Keratinocyte (primary cell): Measurements from ENCODE around the gene CSTF2T. TPM values are rescaled to one million over a fixed set of nuclear protein-coding genes. Genes with fewer than 3 reads are reported as not detected.

Experiments
- DNase-seq: peaks from one replicate; pipeline ENCODE4 v3.0.0-alpha.2; 2011; ENCODE audit warnings: low read depth, missing footprints, low spot score
- FAIRE-seq: peaks from 2 replicates; lab custom pipeline; 2011; peaks lifted over from hg19 to GRCh38; lab: Jason Lieb, UNC
- H2AFZ ChIP-seq: 2 replicates; pipeline ENCODE4 v1.6.0; 2012; ENCODE audit warnings: low read length, control low read depth, inconsistent platforms; ENCODE audit not compliant: control insufficient read depth
- H3K27ac ChIP-seq: 2 replicates; pipeline ENCODE4 v1.5.1; 2011; ENCODE audit warnings: low read length; ENCODE audit not compliant: control insufficient read depth, insufficient read depth
- H3K27me3 ChIP-seq: 3 replicates; pipeline ENCODE4 v1.6.0; 2011; ENCODE audit warnings: low read length; ENCODE audit not compliant: control insufficient read depth, insufficient read depth; ENCODE audit errors: extremely low read depth
- H3K36me3 ChIP-seq, 2 experiments: 2 replicates in 1 of 2; 3 replicates in 1 of 2; pipeline ENCODE4 v1.5.1; 2011; ENCODE audit warnings: low read length in 2 of 2, mild to moderate bottlenecking in 1 of 2; ENCODE audit not compliant: control insufficient read depth in 2 of 2, insufficient read depth in 2 of 2; ENCODE audit errors: extremely low read depth in 1 of 2
- H3K4me1 ChIP-seq: 3 replicates; pipeline ENCODE4 v1.5.1; 2011; ENCODE audit warnings: low read length; ENCODE audit not compliant: control insufficient read depth, insufficient read depth; ENCODE audit errors: extremely low read depth
- H3K4me2 ChIP-seq: 3 replicates; pipeline ENCODE4 v1.6.0; 2011; ENCODE audit warnings: low read depth, low read length; ENCODE audit not compliant: control insufficient read depth, insufficient read depth; ENCODE audit errors: extremely low read depth
- H3K4me3 ChIP-seq, 3 experiments: fragments of 200-600 bp in 1 of 3; sonication (generic) in 1 of 3; 2 replicates in 2 of 3; 3 replicates in 1 of 3; pipeline ENCODE4 v1.5.1; 2011 to 2016; ENCODE audit warnings: low read length in 3 of 3, mild to moderate bottlenecking in 3 of 3, control low read depth in 2 of 3, inconsistent platforms in 1 of 3, low read depth in 1 of 3, mixed read lengths in 1 of 3, mixed run types in 1 of 3, moderate library complexity in 1 of 3; ENCODE audit not compliant: control insufficient read depth in 2 of 3, insufficient read depth in 2 of 3; ENCODE audit errors: extremely low read depth in 1 of 3
- H3K79me2 ChIP-seq: 2 replicates; pipeline ENCODE4 v1.6.0; 2012; ENCODE audit warnings: low read length; ENCODE audit not compliant: control insufficient read depth, insufficient read depth
- H3K9ac ChIP-seq: 3 replicates; pipeline ENCODE4 v1.6.0; 2011; ENCODE audit warnings: low read length; ENCODE audit not compliant: control insufficient read depth, insufficient read depth; ENCODE audit errors: extremely low read depth
- H3K9me1 ChIP-seq: 3 replicates; pipeline ENCODE4 v1.6.0; 2011; ENCODE audit warnings: low read length; ENCODE audit not compliant: control insufficient read depth, insufficient read depth; ENCODE audit errors: extremely low read depth
- H3K9me3 ChIP-seq: 2 replicates; pipeline ENCODE4 v1.5.1; 2012; ENCODE audit warnings: low read depth, low read length; ENCODE audit not compliant: control insufficient read depth
- H4K20me1 ChIP-seq: 3 replicates; pipeline ENCODE4 v1.6.0; 2011; ENCODE audit warnings: low read length; ENCODE audit not compliant: control insufficient read depth, insufficient read depth; ENCODE audit errors: extremely low read depth
- EZH2 ChIP-seq: IDR thresholded peaks from one replicate; pipeline ENCODE4 v1.6.1; 2012; ENCODE audit warnings: inconsistent platforms, mild to moderate bottlenecking, low read length, moderate library complexity
- dilution Hi-C: fragments of 300-500 bp; cut with MboI; formaldehyde crosslinking; loops from one replicate; pipeline ENCODE4 v1.7.0; 2020; ENCODE audit warnings: low sequenced_read_pairs; ENCODE audit not compliant: extremely low pct_ligation_motif_present
- polyA plus RNA-seq, 5 experiments: library from polyadenylated mRNA; depleted of rRNA in 3 of 5; stranded (reverse) in 3 of 5; stranded (forward) in 1 of 5; unstranded in 1 of 5; fragments of >200 nt; gene quantifications; 1 replicate in 1 of 5; 2 replicates in 3 of 5; 3 replicates in 1 of 5; pipeline versions ENCODE4 v1.2.1 to v1.2.3, GENCODE V29; 2011 to 2012; ENCODE audit warnings: missing spikeins in 2 of 5, low read depth in 1 of 5, low replicate concordance in 1 of 5
- TF ChIP-seq, protein P1 (sequence below), 3 experiments: IDR thresholded peaks in 1 of 3; conservative IDR thresholded peaks in 1 of 3; optimal IDR thresholded peaks in 1 of 3; 2 replicates in 2 of 3; 3 replicates in 1 of 3; pipeline versions ENCODE3 to v1.5.1; 2011; ENCODE audit warnings: low read length in 3 of 3, mild to moderate bottlenecking in 3 of 3, moderate library complexity in 2 of 3, control low read depth in 1 of 3, inconsistent platforms in 1 of 3; ENCODE audit not compliant: insufficient read depth in 2 of 3; ENCODE audit errors: extremely low read depth in 1 of 3

Gene CSTF2T
- polyA plus RNA-seq, 1 donor (not counting 4 experiments of a cell fraction or from before 2014, with no cell fraction given), result 10.8 TPM

DNA sequence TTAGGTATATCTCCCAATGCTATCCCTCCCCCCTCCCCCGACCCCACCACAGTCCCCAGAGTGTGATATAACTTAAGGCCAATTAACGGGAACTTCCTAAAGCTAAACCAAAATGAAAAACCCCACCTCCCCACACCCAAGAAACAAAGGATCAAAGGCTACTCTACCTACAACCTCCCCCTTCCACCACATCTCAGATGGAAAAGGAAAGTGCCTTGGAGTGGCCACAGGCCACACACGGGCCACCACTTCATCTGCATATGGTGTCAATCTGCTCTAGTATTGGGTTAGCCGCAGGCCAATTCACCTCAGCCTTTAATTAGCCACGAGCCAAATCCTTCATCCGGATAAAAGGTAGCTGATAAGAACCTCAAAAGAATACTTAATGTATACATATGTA, 19.6 kb downstream of the CSTF2T start:
- Histone ChIP-seq H3K4me1 (no peaks in the 10 kb centered on the region), H4K20me1 (no peaks in the 10 kb centered on the region), H3K9me3 (no peaks in the 10 kb centered on the region), H3K9ac (no peak overlapping the region), H3K9me1 (no peaks in the 10 kb centered on the region), H2AFZ (no peak overlapping the region), H3K27ac (no peak overlapping the region), H3K36me3 (no peaks in the 10 kb centered on the region), H3K4me2 (no peak overlapping the region), H3K79me2 (no peaks in the 10 kb centered on the region), H3K27me3 (no peaks in the 10 kb centered on the region), H3K4me3 (no peak overlapping the region)
- dilution Hi-C loops, result no loop called here
- DNase-seq (no peak), FAIRE-seq (no peak)
- no peak for TF ChIP-seq EZH2
- TF ChIP-seq, protein P1, sequence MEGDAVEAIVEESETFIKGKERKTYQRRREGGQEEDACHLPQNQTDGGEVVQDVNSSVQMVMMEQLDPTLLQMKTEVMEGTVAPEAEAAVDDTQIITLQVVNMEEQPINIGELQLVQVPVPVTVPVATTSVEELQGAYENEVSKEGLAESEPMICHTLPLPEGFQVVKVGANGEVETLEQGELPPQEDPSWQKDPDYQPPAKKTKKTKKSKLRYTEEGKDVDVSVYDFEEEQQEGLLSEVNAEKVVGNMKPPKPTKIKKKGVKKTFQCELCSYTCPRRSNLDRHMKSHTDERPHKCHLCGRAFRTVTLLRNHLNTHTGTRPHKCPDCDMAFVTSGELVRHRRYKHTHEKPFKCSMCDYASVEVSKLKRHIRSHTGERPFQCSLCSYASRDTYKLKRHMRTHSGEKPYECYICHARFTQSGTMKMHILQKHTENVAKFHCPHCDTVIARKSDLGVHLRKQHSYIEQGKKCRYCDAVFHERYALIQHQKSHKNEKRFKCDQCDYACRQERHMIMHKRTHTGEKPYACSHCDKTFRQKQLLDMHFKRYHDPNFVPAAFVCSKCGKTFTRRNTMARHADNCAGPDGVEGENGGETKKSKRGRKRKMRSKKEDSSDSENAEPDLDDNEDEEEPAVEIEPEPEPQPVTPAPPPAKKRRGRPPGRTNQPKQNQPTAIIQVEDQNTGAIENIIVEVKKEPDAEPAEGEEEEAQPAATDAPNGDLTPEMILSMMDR (optimal IDR thresholded peaks at IDR 0.05 in 1 of 3, IDR thresholded peaks at IDR 0.05 in 1 of 3, conservative IDR thresholded peaks at IDR 0.05 in 1 of 3; ENCODE audit: extremely low read depth in 1 of 3, insufficient read depth in 2 of 3, low read length in 3 of 3), result no peak

DNA sequence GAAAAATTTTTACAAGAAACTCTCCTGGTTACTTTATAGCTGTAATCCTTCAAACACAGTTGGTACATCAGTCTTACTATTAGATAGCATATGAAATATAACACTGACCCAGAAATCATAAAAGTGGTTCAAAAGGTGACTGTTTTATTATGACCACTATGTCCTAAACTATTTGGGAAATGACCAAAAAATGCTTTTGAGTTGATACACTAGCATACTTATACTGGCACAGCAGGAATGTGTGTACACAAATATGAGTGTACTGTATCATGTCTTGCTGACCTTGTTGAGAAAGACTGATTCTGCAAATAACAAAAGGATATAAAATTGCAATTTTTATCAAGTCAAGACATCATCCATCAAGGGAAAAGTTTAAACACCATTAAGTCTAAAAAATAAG, 24.3 kb downstream of the CSTF2T start:
- Histone ChIP-seq H3K27ac (no peak overlapping the region), H3K9me1 (no peaks in the 10 kb centered on the region), H4K20me1 (no peaks in the 10 kb centered on the region), H3K9me3 (no peaks in the 10 kb centered on the region), H3K27me3 (no peaks in the 10 kb centered on the region), H3K4me3 (no peak overlapping the region), H2AFZ (no peak overlapping the region), H3K4me2 (no peak overlapping the region), H3K4me1 (no peaks in the 10 kb centered on the region), H3K79me2 (no peaks in the 10 kb centered on the region), H3K36me3 (no peaks in the 10 kb centered on the region), H3K9ac (no peak overlapping the region)
- TF ChIP-seq, protein P1 (optimal IDR thresholded peaks at IDR 0.05 in 1 of 3, IDR thresholded peaks at IDR 0.05 in 1 of 3, conservative IDR thresholded peaks at IDR 0.05 in 1 of 3; ENCODE audit: extremely low read depth in 1 of 3, insufficient read depth in 2 of 3, low read length in 3 of 3), result no peak
- TF ChIP-seq EZH2, result no peak
- FAIRE-seq (no peak), DNase-seq (no peak)
- dilution Hi-C loops, result no loop called here
